SU-DHL-6 (cell line): ENCODE measurements around the gene WDSUB1.

Source experiments
- H2AFZ ChIP-seq: fragments of 200-600 bp; sonication (generic); 2 replicates; pipeline ENCODE4 v1.6.1; 2014; ENCODE audit warnings: low read depth, mild to moderate bottlenecking, moderate library complexity, mixed read lengths, antibody characterized with exemption, low read length; ENCODE audit not compliant: severe bottlenecking
- H3F3A ChIP-seq: fragments of 200-600 bp; shearing (Covaris generic); 2 replicates; pipeline ENCODE4 v1.6.0; 2016; ENCODE audit warnings: antibody characterized with exemption, mild to moderate bottlenecking; ENCODE audit not compliant: insufficient read depth
- H3K27ac ChIP-seq: fragments of 200-600 bp; sonication (generic); 2 replicates; pipeline ENCODE4 v1.5.1; 2016; ENCODE audit warnings: low read depth, mild to moderate bottlenecking, low read length, moderate library complexity, mixed read lengths
- H3K27me3 ChIP-seq: fragments of 200-600 bp; sonication (generic), shearing (Covaris generic); 2 replicates; pipeline ENCODE4 v1.6.0; 2014; ENCODE audit warnings: mild to moderate bottlenecking, low read length
- H3K36me3 ChIP-seq: fragments of 200-600 bp; sonication (generic); 2 replicates; pipeline ENCODE4 v1.6.1; 2014; ENCODE audit warnings: mild to moderate bottlenecking, low read length, mixed read lengths
- H3K4me2 ChIP-seq: fragments of 300-600, 200-600 bp; shearing (Covaris generic), sonication (generic); 2 replicates; pipeline ENCODE4 v1.6.0; 2014; ENCODE audit warnings: low read length, low read depth, mild to moderate bottlenecking; ENCODE audit not compliant: poor library complexity, severe bottlenecking
- H3K4me3 ChIP-seq: fragments of 200-600 bp; sonication (generic); 2 replicates; pipeline ENCODE4 v1.5.1; 2014; ENCODE audit warnings: antibody characterized with exemption, low read length, mild to moderate bottlenecking, mixed read lengths; ENCODE audit not compliant: insufficient read depth, poor library complexity, severe bottlenecking
- H3K79me2 ChIP-seq: fragments of 200-600 bp; sonication (generic); 2 replicates; pipeline ENCODE4 v1.6.1; 2014; ENCODE audit warnings: mild to moderate bottlenecking, low read length, moderate library complexity; ENCODE audit not compliant: insufficient read depth
- H3K9ac ChIP-seq: fragments of 200-600 bp; sonication (generic); 2 replicates; pipeline ENCODE4 v1.7.0; 2014; ENCODE audit warnings: mild to moderate bottlenecking, low read length
- H3K9me2 ChIP-seq: fragments of 200-600 bp; sonication (generic); replicated peaks from 2 replicates; pipeline ENCODE4 v1.6.1; 2014; ENCODE audit warnings: low read length; ENCODE audit not compliant: insufficient read depth
- H3K9me3 ChIP-seq: fragments of 200-600 bp; sonication (generic); 2 replicates; pipeline ENCODE4 v1.6.1; 2014; ENCODE audit warnings: low read length, mixed read lengths; ENCODE audit not compliant: insufficient read depth
- H4K20me1 ChIP-seq: fragments of 200-600 bp; sonication (generic); 2 replicates; pipeline ENCODE4 v1.6.1; 2014; ENCODE audit warnings: low read depth, mild to moderate bottlenecking, antibody characterized with exemption, low read length, moderate library complexity, mixed read lengths
- CTCF ChIP-seq: fragments of 200-600 bp; sonication (generic); IDR thresholded peaks from one replicate; pipeline ENCODE4 v1.5.1; 2017; ENCODE audit warnings: antibody characterized with exemption, mild to moderate bottlenecking, low read length, moderate library complexity; ENCODE audit not compliant: insufficient read depth, poor library complexity, severe bottlenecking
- EZH2phosphoT487 ChIP-seq: fragments of 200-600 bp; sonication (generic), shearing (Covaris generic); conservative IDR thresholded peaks from 2 replicates; pipeline ENCODE4 v1.6.1; 2018; ENCODE audit warnings: mild to moderate bottlenecking, antibody characterized with exemption, low read length, moderate library complexity, mixed read lengths

WDSUB1 gene

GRCh38 chr2:159186462-159186861 is 100.0 kb downstream of the WDSUB1 start:
- no peak overlapping the region for H3K4me2 ChIP-seq
- TF ChIP-seq EZH2phosphoT487, result no peak
- TF ChIP-seq CTCF, result no peak

More at GRCh38 chr2:159186462-159186861, 100.0 kb downstream of the WDSUB1 start:
- H3F3A ChIP-seq, result no peaks in the 10 kb centered on the region
- H3K79me2 ChIP-seq, result no peaks in the 10 kb centered on the region
- no peaks in the 10 kb centered on the region for H3K36me3 ChIP-seq
- H4K20me1 ChIP-seq, result no peaks in the 10 kb centered on the region
- H3K4me3 ChIP-seq, result no peak overlapping the region
- H3K27me3 ChIP-seq, result no peaks in the 10 kb centered on the region
- no peaks in the 10 kb centered on the region for H3K9me3 ChIP-seq
- no peak overlapping the region for H3K27ac ChIP-seq
- no peak overlapping the region for H2AFZ ChIP-seq
- H3K9me2 ChIP-seq, result no peaks in the 10 kb centered on the region
- no peak overlapping the region for H3K9ac ChIP-seq
